Small intestine (tissue), 7 donors: ENCODE measurements around the gene GRHPR. TPM values are rescaled to one million over a fixed set of nuclear protein-coding genes. Genes with fewer than 3 reads are reported as not detected.

Source experiments
- DNase-seq, 2 donors: peaks; one replicate each; pipeline versions ENCODE4 v3.0.0 to v3.0.0-alpha.2; 2013
- FAIRE-seq: peaks from 2 replicates; lab custom pipeline; 2012; peaks lifted over from hg19 to GRCh38; lab: Jason Lieb, UNC
- H3K27ac ChIP-seq, 3 donors: one replicate each; pipeline ENCODE4 v1.5.1; 2013; ENCODE audit warnings: low read length in 2 of 3, mild to moderate bottlenecking in 2 of 3, control low read depth in 1 of 3, inconsistent platforms in 1 of 3, low read depth in 1 of 3, moderate library complexity in 1 of 3
- H3K27me3 ChIP-seq, 3 donors: one replicate each; pipeline ENCODE4 v1.6.1; 2013; ENCODE audit warnings: low read length in 3 of 3, inconsistent platforms in 1 of 3; ENCODE audit not compliant: control insufficient read depth in 3 of 3, insufficient read depth in 3 of 3
- H3K36me3 ChIP-seq, 3 donors: one replicate each; pipeline ENCODE4 v1.6.1; 2013; ENCODE audit warnings: low read length in 3 of 3, inconsistent platforms in 1 of 3, low read depth in 1 of 3, mild to moderate bottlenecking in 1 of 3, moderate library complexity in 1 of 3; ENCODE audit not compliant: control insufficient read depth in 3 of 3, insufficient read depth in 2 of 3
- H3K4me1 ChIP-seq, 3 donors: one replicate each; pipeline ENCODE4 v1.6.1; 2013; ENCODE audit warnings: low read length in 2 of 3, inconsistent platforms in 1 of 3, low read depth in 1 of 3, mild to moderate bottlenecking in 1 of 3, moderate library complexity in 1 of 3; ENCODE audit not compliant: control insufficient read depth in 3 of 3, insufficient read depth in 2 of 3
- H3K4me3 ChIP-seq, 3 donors: one replicate each; pipeline ENCODE4 v1.5.1; 2013; ENCODE audit warnings: low read length in 3 of 3, control low read depth in 1 of 3, inconsistent platforms in 1 of 3, low read depth in 1 of 3, mild to moderate bottlenecking in 1 of 3, moderate library complexity in 1 of 3
- H3K9me3 ChIP-seq, 2 donors: one replicate each; pipeline ENCODE4 v1.6.1; 2013; ENCODE audit warnings: low read depth in 1 of 2, low read length in 1 of 2; ENCODE audit not compliant: control insufficient read depth in 2 of 2, insufficient read depth in 1 of 2
- WGBS, 3 donors: extraction: QIAGEN DNeasy Blood & Tissue Kit; methylation state at CpG; one replicate each; pipeline ENCODE4 v1.1.7; 2013; 5-methylcytosine and 5-hydroxymethylcytosine counted together
- polyA plus RNA-seq, 4 donors: library from polyadenylated mRNA; stranded (reverse) in 3 of 4; unstranded in 1 of 4; fragments of 200-250 nt in 3 of 4; fragments of 120-200 nt in 1 of 4; gene quantifications; one replicate each; pipeline versions ENCODE4 v1.2.1 to v1.2.3, GENCODE V29; 2013
- donor health status: healthy with polysubstance abuse.
- donor health status: control.
- donor health status: control.
- donor health status: Bipolar disorder and iron deficiency.
- donor health status: healthy.

GRHPR gene
- polyA plus RNA-seq, 4 donors: 103 to 134 (median 123) TPM

GRCh38 chr9:37451628-37452027 lies 29.1 kb downstream of the GRHPR start:
- FAIRE-seq: no peak
- no peak overlapping the region for H3K4me3 ChIP-seq
- H3K36me3 ChIP-seq: peaks cover 0 to 15% (median 2%) of the 10 kb centered on the region in 3 donors
- H3K9me3 ChIP-seq: peaks cover 0 to 14% of the 10 kb centered on the region in 2 donors
- H3K27ac ChIP-seq: no peak overlapping the region
- WGBS, 3 donors: 77 to 82% (median 79%) methylated on average over 3 of the region's 3 CpGs
- H3K4me1 ChIP-seq: peaks cover 0 to 3% (median 0%) of the 10 kb centered on the region in 3 donors
- DNase-seq: no peak
- no peaks in the 10 kb centered on the region for H3K27me3 ChIP-seq

GRCh38 chr9:37452611-37453010 lies 30.1 kb downstream of the GRHPR start:
- 89 to 94% (median 92%) methylated on average over 1 of the region's 1 CpG for WGBS, 3 donors
- Histone ChIP-seq H3K36me3 (peaks cover 2 to 17% (median 2%) of the 10 kb centered on the region in 3 donors), H3K27ac (peak overlapping the region in 1 of 3 donors; percentile 30), H3K4me3 (no peak overlapping the region), H3K9me3 (peaks cover 0 to 14% of the 10 kb centered on the region in 2 donors), H3K4me1 (peaks cover 0 to 2% (median 0%) of the 10 kb centered on the region in 3 donors), H3K27me3 (no peaks in the 10 kb centered on the region)
- FAIRE-seq (no peak), DNase-seq (no peak)

GRCh38 chr9:37453827-37454226 lies 31.3 kb downstream of the GRHPR start:
- FAIRE-seq: no peak
- H3K27me3 ChIP-seq: no peaks in the 10 kb centered on the region
- WGBS, 3 donors: 85 to 98% (median 93%) methylated on average over 1 of the region's 1 CpG
- no peak overlapping the region for H3K4me3 ChIP-seq
- H3K4me1 ChIP-seq: peaks cover 0 to 2% (median 0%) of the 10 kb centered on the region in 3 donors
- no peak overlapping the region for H3K27ac ChIP-seq
- H3K9me3 ChIP-seq: peaks cover 0 to 14% of the 10 kb centered on the region in 2 donors
- no peak for DNase-seq
- peaks cover 2 to 17% (median 2%) of the 10 kb centered on the region in 3 donors for H3K36me3 ChIP-seq

GRCh38 chr9:37454238-37454637 lies 31.7 kb downstream of the GRHPR start:
- no peak overlapping the region for H3K4me3 ChIP-seq
- H3K36me3 ChIP-seq: peaks cover 2 to 17% (median 2%) of the 10 kb centered on the region in 3 donors
- H3K9me3 ChIP-seq: peaks cover 0 to 14% of the 10 kb centered on the region in 2 donors
- no peak for FAIRE-seq
- no peak overlapping the region for H3K27ac ChIP-seq
- no peak for DNase-seq
- peaks cover 0 to 2% (median 0%) of the 10 kb centered on the region in 3 donors for H3K4me1 ChIP-seq
- no peaks in the 10 kb centered on the region for H3K27me3 ChIP-seq

- FAIRE-seq: no peak
- peaks cover 0 to 2% (median 0%) of the 10 kb centered on the region in 3 donors for H3K4me1 ChIP-seq
- DNase-seq: no peak
- peaks cover 0 to 22% (median 2%) of the 10 kb centered on the region in 3 donors for H3K36me3 ChIP-seq
- no peak overlapping the region for H3K27ac ChIP-seq
- H3K27me3 ChIP-seq: no peaks in the 10 kb centered on the region
- H3K9me3 ChIP-seq: peaks cover 0 to 14% of the 10 kb centered on the region in 2 donors
- 81 to 83% (median 82%) methylated on average over 7 of the region's 7 CpGs for WGBS, 3 donors
- no peak overlapping the region for H3K4me3 ChIP-seq
These were observed 33.6 kb downstream of the GRHPR start for GRCh38 chr9:37455884-37456647.

- H3K27me3 ChIP-seq: no peaks in the 10 kb centered on the region
- H3K27ac ChIP-seq: no peak overlapping the region
- WGBS, 3 donors: 78 to 90% (median 84%) methylated on average over 1 of the region's 1 CpG
- FAIRE-seq: no peak
- H3K4me3 ChIP-seq: no peak overlapping the region
- H3K36me3 ChIP-seq: peaks cover 0 to 24% (median 2%) of the 10 kb centered on the region in 3 donors
- H3K4me1 ChIP-seq: peaks cover 0 to 2% (median 0%) of the 10 kb centered on the region in 3 donors
- peaks cover 0 to 14% of the 10 kb centered on the region in 2 donors for H3K9me3 ChIP-seq
- DNase-seq: no peak
These were observed 34.3 kb downstream of the GRHPR start for GRCh38 chr9:37456817-37457216.

- DNase-seq: no peak
- Histone ChIP-seq H3K9me3 (no peaks in the 10 kb centered on the region), H3K4me3 (peak overlapping the region in 2 of 3 donors; percentile 81 to 94), H3K27me3 (no peaks in the 10 kb centered on the region), H3K4me1 (peaks cover 0 to 9% (median 4%) of the 10 kb centered on the region in 3 donors), H3K27ac (no peak overlapping the region), H3K36me3 (peaks cover 0 to 10% (median 0%) of the 10 kb centered on the region in 3 donors)
- no peak for FAIRE-seq
- WGBS, 3 donors: 20 to 28% (median 26%) methylated on average over 3 of the region's 3 CpGs
These were observed 41.5 kb downstream of the GRHPR start for GRCh38 chr9:37464006-37464405.

- H3K9me3 ChIP-seq: no peaks in the 10 kb centered on the region
- H3K27me3 ChIP-seq: no peaks in the 10 kb centered on the region
- H3K36me3 ChIP-seq: peaks cover 0 to 10% (median 0%) of the 10 kb centered on the region in 3 donors
- peak overlapping the region; percentile 75 to 94 (median 81) for H3K4me3 ChIP-seq
- H3K4me1 ChIP-seq: peaks cover 0 to 9% (median 4%) of the 10 kb centered on the region in 3 donors
- WGBS, 3 donors: 0% methylated on average over 37 to 47 of the region's 47 CpGs
- FAIRE-seq: no peak
- H3K27ac ChIP-seq: peak overlapping the region; percentile 75 to 98 (median 98)
- peak; percentile 76 to 91 for DNase-seq
These were observed 42.1 kb downstream of the GRHPR start for GRCh38 chr9:37464426-37465248.
